Measurements from ENCODE around the gene SPEM2.

GRCh38 chr17:7442142-7442541, 16.7 kb downstream of the SPEM2 start:
- no peak for TF ChIP-seq EZH2 (IDR thresholded peaks at IDR 0.05)
- TF ChIP-seq CTCF (IDR thresholded peaks at IDR 0.05 in 2 of 3, conservative IDR thresholded peaks at IDR 0.05 in 1 of 3; ENCODE audit: borderline replicate concordance in 1 of 3, insufficient read depth in 1 of 3, low read depth in 2 of 3, low read length in 2 of 3), result no peak
- TF ChIP-seq ATF3 (IDR thresholded peaks at IDR 0.05), result no peak
- no peak for TF ChIP-seq POLR2AphosphoS5 (IDR thresholded peaks at IDR 0.05; ENCODE audit: low read depth, low read length)
- TF ChIP-seq SRF (IDR thresholded peaks at IDR 0.05; ENCODE audit: low read depth), result no peak
- no peak for TF ChIP-seq TCF7L2 (IDR thresholded peaks at IDR 0.05; ENCODE audit: borderline replicate concordance, extremely low read depth, insufficient read depth, insufficient read length)
- no peak for TF ChIP-seq ZNF274 (IDR thresholded peaks at IDR 0.05; ENCODE audit: low read depth, low read length)

Data from HCT116 (cell line).